NCI-H2029 (cell line): ENCODE results near the gene SUSD6.

ENCODE experiments used
- DNase-seq: peaks from one replicate; lab custom pipeline; 2025; lab: John Stamatoyannopoulos, UW

Gene SUSD6

GRCh38 chr14:69673578-69674305, 62.3 kb downstream of the SUSD6 start:
- DNase-seq, result no peak

- no peak for DNase-seq
Measured at GRCh38 chr14:69674546-69675244, 63.3 kb downstream of the SUSD6 start.

GRCh38 chr14:69675245-69675583, 63.8 kb downstream of the SUSD6 start:
- no peak for DNase-seq

DNA sequence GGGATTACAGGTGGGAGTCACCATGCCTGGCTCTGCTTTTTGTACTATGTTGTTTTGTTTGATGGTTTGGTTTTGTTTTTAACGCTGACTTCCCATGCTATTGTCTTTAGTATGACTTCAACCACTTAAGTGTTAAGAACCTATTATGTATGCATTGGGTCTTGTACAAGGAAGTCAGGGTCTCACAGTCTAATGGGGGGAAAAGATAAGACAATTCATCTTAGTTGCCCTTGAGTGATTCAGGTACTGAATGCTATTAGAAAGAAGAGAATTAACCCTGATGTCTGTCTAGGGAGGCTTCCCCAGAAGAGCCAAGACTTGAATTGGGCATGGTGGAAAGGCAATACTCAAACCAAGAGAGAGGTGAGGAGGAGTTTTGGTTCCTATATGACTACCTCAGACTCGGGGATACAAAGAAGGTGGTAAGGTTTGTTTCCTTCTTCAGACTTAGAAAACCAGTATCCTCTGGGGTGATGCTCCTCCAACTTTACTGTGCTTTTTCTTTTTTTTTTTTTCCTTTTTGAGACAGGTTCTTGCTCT, 64.6 kb downstream of the SUSD6 start:
- DNase-seq, result no peak

- no peak for DNase-seq
Measured at GRCh38 chr14:69676723-69677122, 65.3 kb downstream of the SUSD6 start.

DNA sequence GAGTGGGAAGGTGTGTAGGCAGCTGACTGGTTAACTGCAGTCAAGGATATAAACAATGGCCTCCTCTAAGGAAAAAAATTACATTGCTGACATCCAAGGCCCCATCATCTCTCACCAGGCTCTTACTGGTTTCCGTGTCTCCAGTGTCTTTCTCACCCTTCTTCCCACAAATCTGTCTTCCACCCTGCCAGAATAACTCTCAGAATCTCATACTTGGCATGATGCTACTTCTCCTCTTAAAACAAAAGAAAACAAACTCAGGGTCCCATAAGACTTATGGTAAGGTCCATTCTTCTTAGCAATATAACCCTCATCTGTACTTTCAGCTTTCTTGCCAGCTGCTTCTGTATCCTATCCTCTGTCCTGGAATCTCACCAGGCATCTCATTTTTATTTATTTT, 68.9 kb downstream of the SUSD6 start:
- DNase-seq, result no peak

GRCh38 chr14:69682136-69682535, 70.7 kb downstream of the SUSD6 start:
- no peak for DNase-seq

- DNase-seq, result no peak
Measured at GRCh38 chr14:69682621-69683263, 71.3 kb downstream of the SUSD6 start.

- no peak for DNase-seq
Measured at GRCh38 chr14:69683971-69684370, 72.6 kb downstream of the SUSD6 start.

DNA sequence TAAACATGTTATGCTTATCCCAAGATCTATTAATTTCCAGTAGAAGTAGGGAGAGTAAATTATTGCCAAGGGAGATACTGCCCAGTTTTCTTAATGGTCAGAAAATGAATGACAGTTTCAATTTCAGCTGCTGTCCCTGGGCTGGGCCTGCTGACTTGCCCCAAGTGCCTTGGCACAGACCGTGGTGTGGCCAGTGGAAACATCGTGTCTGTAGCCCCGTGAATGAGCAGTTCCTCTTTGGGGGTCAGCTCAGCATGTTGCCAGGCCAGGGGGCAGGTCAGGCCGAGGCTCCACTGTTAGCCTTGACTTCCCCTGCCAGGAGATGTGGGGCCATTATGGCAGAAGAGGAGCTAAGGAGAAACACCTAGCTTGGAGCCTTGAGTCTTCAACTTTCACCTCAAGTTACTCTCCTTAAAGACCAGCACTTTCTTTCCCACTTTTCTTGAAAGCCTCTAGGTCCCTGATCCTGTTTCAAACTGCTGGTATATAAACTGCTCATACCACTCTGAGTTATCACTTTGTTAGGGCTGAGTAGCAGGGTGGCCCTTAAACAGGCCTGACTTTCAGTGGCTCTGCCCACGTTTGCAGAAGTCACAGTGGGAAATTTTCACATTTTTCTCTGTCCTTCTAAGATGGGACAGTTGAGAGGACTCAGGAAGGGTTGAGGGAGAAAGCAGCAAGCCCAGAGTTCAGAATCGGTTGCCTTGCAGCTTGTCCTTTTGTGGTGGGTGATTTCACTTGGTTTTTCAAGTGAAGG, 73.2 kb downstream of the SUSD6 start:
- no peak for DNase-seq

DNA sequence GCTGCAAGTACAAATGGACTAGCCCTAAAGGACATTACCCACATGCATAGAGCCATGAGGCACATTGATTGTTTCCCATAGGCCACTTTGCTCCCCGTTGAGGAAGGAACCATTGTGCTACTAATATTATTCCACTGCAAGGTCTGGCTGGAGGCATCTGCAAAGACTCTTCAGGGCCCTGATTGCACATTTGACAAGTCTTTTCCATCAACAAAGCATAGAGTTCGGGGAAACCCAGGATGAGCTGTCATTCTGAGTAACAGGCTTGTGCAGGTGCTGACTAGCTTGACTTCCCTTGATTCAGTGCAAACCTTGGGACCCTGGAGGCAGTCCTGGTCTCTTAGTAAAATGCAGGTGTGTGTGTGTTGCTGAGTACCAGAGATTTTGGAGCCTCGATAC, 73.8 kb downstream of the SUSD6 start:
- no peak for DNase-seq

- peak; percentile 72 for DNase-seq
Measured at GRCh38 chr14:69685716-69686115, 74.3 kb downstream of the SUSD6 start.

DNA sequence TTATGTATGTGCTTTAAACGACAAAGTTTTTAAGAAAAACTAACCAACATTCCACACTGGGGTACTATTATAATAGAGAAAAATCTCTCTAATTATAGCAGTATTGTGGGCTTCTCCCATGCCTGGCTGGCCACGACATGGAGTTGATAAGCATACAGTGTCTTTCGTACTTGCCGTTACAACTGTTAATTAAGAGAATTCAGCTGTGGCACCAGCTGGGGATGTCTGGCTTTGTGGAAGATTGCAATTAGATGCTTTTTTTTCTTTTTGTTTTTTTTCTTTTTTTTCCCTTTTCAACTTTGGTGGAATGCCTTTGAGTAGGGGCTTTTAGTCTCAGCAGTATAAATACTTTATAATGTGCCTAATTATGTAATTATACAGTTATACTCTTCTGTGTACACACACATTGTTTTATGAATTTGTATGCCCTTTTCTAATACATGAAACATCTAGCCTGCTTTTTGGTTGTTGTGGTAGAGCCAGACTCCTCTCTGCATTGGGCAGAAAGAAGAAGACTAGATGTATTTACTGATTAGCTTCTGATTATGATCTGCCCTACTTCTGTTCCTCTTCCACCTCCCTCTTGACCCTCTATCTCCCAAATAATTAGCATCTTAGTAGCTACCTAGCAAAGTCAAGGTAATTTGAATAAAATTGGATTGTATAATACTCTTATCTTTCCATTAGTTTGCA, 76.4 kb downstream of the SUSD6 start:
- no peak for DNase-seq

- DNase-seq, result no peak
Measured at GRCh38 chr14:69688299-69688649, 76.9 kb downstream of the SUSD6 start.

- no peak for DNase-seq
Measured at GRCh38 chr14:69690042-69690441, 78.6 kb downstream of the SUSD6 start.

- no peak for DNase-seq
Measured at GRCh38 chr14:69692594-69692993, 81.2 kb downstream of the SUSD6 start.

GRCh38 chr14:69693145-69693544, 81.7 kb downstream of the SUSD6 start:
- DNase-seq, result peak; percentile 50

DNA sequence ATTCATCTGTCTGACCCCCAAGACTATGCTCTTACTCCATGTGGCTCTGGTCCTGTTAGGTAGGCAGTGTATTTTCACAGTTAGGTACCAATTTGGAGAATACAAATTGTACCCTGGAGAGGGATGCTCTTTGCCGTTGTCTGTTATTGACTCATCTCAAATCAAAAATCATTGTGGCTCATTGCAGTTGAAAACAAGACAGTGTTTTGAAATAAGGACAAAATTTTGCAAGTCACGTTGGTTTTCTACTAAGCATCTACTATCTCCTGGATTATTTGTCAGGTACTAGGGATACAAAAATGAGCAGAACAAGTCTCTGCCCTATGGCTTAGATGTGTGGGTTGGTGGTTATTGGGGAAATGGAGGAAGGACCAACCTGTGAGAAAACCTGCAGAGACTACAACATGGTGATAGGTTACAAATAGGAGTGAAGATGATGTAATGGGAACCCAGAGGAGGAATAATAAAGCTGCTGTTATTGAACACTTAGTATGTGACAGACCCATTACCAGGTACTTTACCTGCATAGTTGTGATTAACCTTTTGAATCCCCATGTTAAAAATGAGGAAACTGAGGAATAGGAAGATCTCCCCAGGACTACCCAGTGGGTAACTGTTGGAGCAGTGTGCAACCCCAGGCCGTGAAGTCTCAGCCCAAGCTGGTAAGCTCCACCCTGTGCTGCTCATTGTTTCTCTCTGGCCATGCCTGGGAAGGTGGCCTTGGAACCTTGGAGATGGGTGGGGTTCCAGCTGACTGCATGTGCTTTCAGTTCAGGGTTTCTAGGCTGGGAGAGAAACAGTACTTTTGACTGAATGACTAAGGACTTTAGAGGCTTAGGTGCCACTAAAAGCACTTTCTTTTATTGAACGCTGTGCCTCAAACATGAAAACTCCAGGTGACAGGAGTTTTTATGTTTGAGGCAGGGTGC, 82.7 kb downstream of the SUSD6 start:
- DNase-seq, result no peak

DNA sequence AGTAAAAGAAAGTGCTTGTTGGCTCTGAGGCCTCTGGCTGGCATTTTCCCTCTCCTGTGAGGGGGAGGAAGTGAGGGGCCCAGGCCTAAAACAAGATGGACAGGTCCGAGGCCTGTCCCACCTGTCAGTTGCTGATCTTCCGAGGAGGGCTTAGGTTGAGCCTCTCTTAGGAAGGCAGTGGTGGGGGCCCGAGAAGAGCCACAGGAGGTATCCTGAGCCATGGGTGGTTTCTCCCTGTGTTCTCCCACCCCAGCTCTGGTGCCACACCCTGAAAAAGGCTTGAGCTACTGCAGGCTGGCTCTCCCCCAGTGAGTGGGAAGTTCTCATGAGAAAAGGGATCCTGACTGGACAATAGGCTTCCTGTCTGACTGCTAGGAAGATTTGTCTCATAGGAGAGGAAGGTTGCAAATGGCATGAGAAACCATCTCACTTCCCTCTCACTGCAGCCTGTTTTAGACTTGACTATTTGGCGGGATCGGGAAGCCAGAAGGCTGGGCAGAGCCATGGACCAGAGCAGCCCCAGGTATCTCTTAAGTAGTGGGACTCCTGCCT, 83.4 kb downstream of the SUSD6 start:
- DNase-seq, result no peak
